HEK293 (cell line): ENCODE data around the gene PRR23C.

Experiments
- CTCF ChIA-PET: fragments of 350-600 bp; formaldehyde crosslinking; extraction: SDS; loops from one replicate; lab custom pipeline; 2021; ENCODE audit warnings: antibody characterized with exemption; lab: Yijun Ruan, JAX
- POLR2A ChIA-PET: fragments of 300-600 bp; formaldehyde crosslinking; extraction: SDS; loops from one replicate; lab custom pipeline; 2020; ENCODE audit warnings: antibody characterized with exemption, inconsistent platforms; lab: Yijun Ruan, JAX
- H3K27ac ChIP-seq: fragments of 200-500 bp; sonication (Bioruptor generic); 2 replicates; pipeline ENCODE4 v1.5.1; 2014; ENCODE audit warnings: low read depth, low read length, control low read depth, inconsistent platforms; ENCODE audit errors: extremely low read depth
- H3K36me3 ChIP-seq, 2 experiments: fragments of 200-500 bp in 1 of 2; sonication (Bioruptor generic) in 1 of 2; 1 replicate in 1 of 2; 2 replicates in 1 of 2; pipeline ENCODE4 v1.5.1; 2014 to 2017; ENCODE audit warnings: inconsistent platforms in 2 of 2, low read length in 2 of 2; ENCODE audit not compliant: control insufficient read depth in 2 of 2, insufficient read depth in 1 of 2
- H3K4me1 ChIP-seq: fragments of 200-500 bp; sonication (Bioruptor generic); 2 replicates; pipeline ENCODE4 v1.5.1; 2014; ENCODE audit warnings: mild to moderate bottlenecking, low read length, inconsistent platforms; ENCODE audit not compliant: control insufficient read depth, insufficient read depth
- H3K4me3 ChIP-seq: 2 replicates; pipeline ENCODE4 v1.5.1; 2011; ENCODE audit warnings: low read depth, mild to moderate bottlenecking, control low read depth, low read length, moderate library complexity
- H3K9me3 ChIP-seq: fragments of 200-500 bp; sonication (Bioruptor generic); 2 replicates; pipeline ENCODE4 v1.5.1; 2014; ENCODE audit warnings: low read depth, low read length, inconsistent platforms; ENCODE audit not compliant: control insufficient read depth, insufficient read depth
- BCL11B ChIP-seq: fragments of 450-650 bp; formaldehyde crosslinking; IDR thresholded peaks from 2 replicates; pipeline ENCODE4 v1.5.1; 2016; ENCODE audit warnings: low read depth, missing biosample characterization, missing genetic modification characterization
- BCL6B ChIP-seq: fragments of 450-650 bp; formaldehyde crosslinking; IDR thresholded peaks from 2 replicates; pipeline ENCODE4 v1.5.1; 2017; ENCODE audit warnings: missing biosample characterization, missing genetic modification characterization
- HOXC10 ChIP-seq: sonication (generic); formaldehyde crosslinking; IDR thresholded peaks from 2 replicates; pipeline ENCODE4 v1.8.1; 2023; ENCODE audit warnings: mild to moderate bottlenecking, missing genetic modification reagents
- KLF1 ChIP-seq: fragments of 450-650 bp; formaldehyde crosslinking; IDR thresholded peaks from 2 replicates; pipeline ENCODE4 v1.5.1; 2016; ENCODE audit warnings: missing biosample characterization, missing genetic modification characterization
- KLF16 ChIP-seq: fragments of 450-650 bp; formaldehyde crosslinking; IDR thresholded peaks from 2 replicates; pipeline ENCODE4 v1.5.1; 2017; ENCODE audit warnings: missing biosample characterization, missing genetic modification characterization
- SCRT1 ChIP-seq: fragments of 450-650 bp; formaldehyde crosslinking; IDR thresholded peaks from 2 replicates; pipeline ENCODE4 v1.5.1; 2016; ENCODE audit warnings: missing biosample characterization, missing genetic modification characterization, borderline replicate concordance
- ZBTB20 ChIP-seq: fragments of 450-650 bp; formaldehyde crosslinking; IDR thresholded peaks from 2 replicates; pipeline ENCODE4 v1.5.1; 2016; ENCODE audit warnings: missing biosample characterization, missing genetic modification characterization
- ZNF112 ChIP-seq: fragments of 450-650 bp; formaldehyde crosslinking; IDR thresholded peaks from 2 replicates; pipeline ENCODE4 v1.5.0; 2017; ENCODE audit warnings: missing biosample characterization, missing genetic modification characterization
- ZNF138 ChIP-seq: fragments of 450-650 bp; formaldehyde crosslinking; IDR thresholded peaks from 2 replicates; pipeline ENCODE4 v1.5.1; 2016; ENCODE audit warnings: missing biosample characterization, missing genetic modification characterization, borderline replicate concordance
- ZNF169 ChIP-seq: fragments of 450-650 bp; formaldehyde crosslinking; IDR thresholded peaks from 2 replicates; pipeline ENCODE4 v1.5.1; 2016; ENCODE audit warnings: missing biosample characterization, missing genetic modification characterization
- ZNF174 ChIP-seq: fragments of 450-650 bp; formaldehyde crosslinking; IDR thresholded peaks from 2 replicates; pipeline ENCODE4 v1.5.0; 2017; ENCODE audit warnings: missing biosample characterization, mild to moderate bottlenecking, missing genetic modification characterization
- ZNF221 ChIP-seq: fragments of 450-650 bp; formaldehyde crosslinking; IDR thresholded peaks from 2 replicates; pipeline ENCODE4 v1.5.1; 2017; ENCODE audit warnings: missing biosample characterization, missing genetic modification characterization, borderline replicate concordance
- ZNF292 ChIP-seq: fragments of 450-650 bp; formaldehyde crosslinking; IDR thresholded peaks from 2 replicates; pipeline ENCODE4 v1.5.1; 2016; ENCODE audit warnings: low read depth, missing biosample characterization, missing genetic modification characterization, borderline replicate concordance
- ZNF560 ChIP-seq: fragments of 450-650 bp; formaldehyde crosslinking; IDR thresholded peaks from 2 replicates; pipeline ENCODE4 v1.5.1; 2017; ENCODE audit warnings: missing biosample characterization, missing genetic modification characterization, borderline replicate concordance
- ZNF658 ChIP-seq: fragments of 450-650 bp; formaldehyde crosslinking; IDR thresholded peaks from 2 replicates; pipeline ENCODE4; 2016; ENCODE audit warnings: missing biosample characterization, missing genetic modification characterization
- ZNF707 ChIP-seq: fragments of 450-650 bp; formaldehyde crosslinking; IDR thresholded peaks from 2 replicates; pipeline ENCODE4 v1.5.1; 2016; ENCODE audit warnings: missing biosample characterization, missing genetic modification characterization
- TF ChIP-seq, protein P1 (sequence below): fragments of 450-650 bp; formaldehyde crosslinking; IDR thresholded peaks from 2 replicates; pipeline ENCODE4 v1.5.1; 2017; ENCODE audit warnings: missing biosample characterization, missing genetic modification characterization
- TF ChIP-seq, protein P2 (sequence below): fragments of 450-650 bp; formaldehyde crosslinking; IDR thresholded peaks from 2 replicates; pipeline ENCODE4 v1.5.1; 2016; ENCODE audit warnings: missing biosample characterization, missing genetic modification characterization
- TF ChIP-seq, protein P3 (sequence below): fragments of 450-650 bp; IDR thresholded peaks from 2 replicates; pipeline ENCODE4 v1.5.1; 2018; ENCODE audit warnings: missing biosample characterization, missing genetic modification characterization

PRR23C gene

DNA sequence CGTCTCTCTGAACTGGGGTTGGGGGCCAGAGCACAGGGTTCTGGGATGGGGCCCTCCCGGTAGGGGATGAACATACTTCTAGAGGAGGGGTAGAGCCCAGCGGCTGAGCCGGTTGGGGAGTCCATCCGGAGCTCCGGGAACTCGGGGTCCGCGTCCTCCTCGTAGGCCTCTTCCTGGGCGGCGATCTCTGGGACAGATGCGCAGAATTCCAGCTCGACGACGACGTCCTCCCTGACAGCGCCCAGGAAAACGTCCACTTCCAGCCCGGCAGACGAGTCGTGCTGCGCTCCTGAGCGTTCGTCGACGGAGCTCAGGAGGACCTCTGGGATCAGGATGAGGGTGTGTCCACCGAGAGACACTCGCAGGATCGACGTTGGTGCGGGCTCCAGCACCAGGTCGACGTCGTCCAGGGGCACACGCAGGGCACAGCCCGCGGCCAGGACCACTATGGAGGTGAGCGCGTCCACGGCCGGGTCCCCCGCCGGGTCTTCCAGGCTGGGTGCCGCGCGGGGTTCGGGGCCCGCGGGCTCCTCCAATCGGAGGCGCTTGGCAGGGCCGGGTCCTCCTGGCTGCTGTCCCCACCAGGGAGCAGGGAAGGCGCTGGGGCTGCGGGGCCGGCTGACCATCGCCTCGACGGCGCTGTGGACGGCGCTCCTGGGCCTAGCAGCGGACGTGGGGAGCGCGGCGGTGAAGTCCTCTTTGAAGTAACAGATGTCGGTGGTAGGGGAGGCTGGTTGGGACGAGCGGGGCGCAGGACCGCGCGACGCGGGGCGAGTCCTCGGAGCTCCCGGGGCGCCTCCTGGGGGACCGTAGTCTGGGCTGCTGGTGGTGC, 24.4 kb downstream of the PRR23C start:
- TF ChIP-seq ZNF658 (tag by site-specific recombination), result no peak
- TF ChIP-seq SCRT1 (tag by site-specific recombination), result no peak
- TF ChIP-seq KLF1, result no peak
- TF ChIP-seq ZNF560 (tag by site-specific recombination), result no peak
- TF ChIP-seq ZNF707 (tag by site-specific recombination), result no peak
- Histone ChIP-seq H3K27ac (no peak overlapping the region), H3K36me3 (no peaks in the 10 kb centered on the region), H3K4me3 (no peak overlapping the region), H3K9me3 (no peaks in the 10 kb centered on the region), H3K4me1 (no peaks in the 10 kb centered on the region)
- POLR2A ChIA-PET, result no interaction called here
- CTCF ChIA-PET, result no interaction called here

- ChIA-PET CTCF (interaction anchor here (0.5 to 0.7 kb wide), 3 partner anchors 9 to 837 kb away, joined by 3 to 6 read pairs (median 3); no protein-coding TSS in a partner anchor), POLR2A (no interaction called here)
- no peaks in the 10 kb centered on the region for H3K9me3 ChIP-seq
- no peak overlapping the region for H3K4me3 ChIP-seq
- no peaks in the 10 kb centered on the region for H3K36me3 ChIP-seq
- H3K4me1 ChIP-seq, result no peaks in the 10 kb centered on the region
- TF ChIP-seq HOXC10 (CRISPR knock-in tag) (no peak), ZNF174 (tag by site-specific recombination) (no peak), BCL11B (tag by site-specific recombination) (no peak), ZBTB20 (tag by site-specific recombination) (no peak), ZNF112 (tag by site-specific recombination) (no peak), ZNF221 (tag by site-specific recombination) (no peak), ZNF138 (tag by site-specific recombination) (no peak), BCL6B (tag by site-specific recombination) (no peak), ZNF169 (tag by site-specific recombination) (no peak)
- TF ChIP-seq, protein P1, sequence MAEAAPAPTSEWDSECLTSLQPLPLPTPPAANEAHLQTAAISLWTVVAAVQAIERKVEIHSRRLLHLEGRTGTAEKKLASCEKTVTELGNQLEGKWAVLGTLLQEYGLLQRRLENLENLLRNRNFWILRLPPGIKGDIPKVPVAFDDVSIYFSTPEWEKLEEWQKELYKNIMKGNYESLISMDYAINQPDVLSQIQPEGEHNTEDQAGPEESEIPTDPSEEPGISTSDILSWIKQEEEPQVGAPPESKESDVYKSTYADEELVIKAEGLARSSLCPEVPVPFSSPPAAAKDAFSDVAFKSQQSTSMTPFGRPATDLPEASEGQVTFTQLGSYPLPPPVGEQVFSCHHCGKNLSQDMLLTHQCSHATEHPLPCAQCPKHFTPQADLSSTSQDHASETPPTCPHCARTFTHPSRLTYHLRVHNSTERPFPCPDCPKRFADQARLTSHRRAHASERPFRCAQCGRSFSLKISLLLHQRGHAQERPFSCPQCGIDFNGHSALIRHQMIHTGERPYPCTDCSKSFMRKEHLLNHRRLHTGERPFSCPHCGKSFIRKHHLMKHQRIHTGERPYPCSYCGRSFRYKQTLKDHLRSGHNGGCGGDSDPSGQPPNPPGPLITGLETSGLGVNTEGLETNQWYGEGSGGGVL (tag by site-specific recombination), result no peak
- H3K27ac ChIP-seq, result no peak overlapping the region
Measured at GRCh38 chr3:139016430-139017048, 28.2 kb downstream of the PRR23C start.

DNA sequence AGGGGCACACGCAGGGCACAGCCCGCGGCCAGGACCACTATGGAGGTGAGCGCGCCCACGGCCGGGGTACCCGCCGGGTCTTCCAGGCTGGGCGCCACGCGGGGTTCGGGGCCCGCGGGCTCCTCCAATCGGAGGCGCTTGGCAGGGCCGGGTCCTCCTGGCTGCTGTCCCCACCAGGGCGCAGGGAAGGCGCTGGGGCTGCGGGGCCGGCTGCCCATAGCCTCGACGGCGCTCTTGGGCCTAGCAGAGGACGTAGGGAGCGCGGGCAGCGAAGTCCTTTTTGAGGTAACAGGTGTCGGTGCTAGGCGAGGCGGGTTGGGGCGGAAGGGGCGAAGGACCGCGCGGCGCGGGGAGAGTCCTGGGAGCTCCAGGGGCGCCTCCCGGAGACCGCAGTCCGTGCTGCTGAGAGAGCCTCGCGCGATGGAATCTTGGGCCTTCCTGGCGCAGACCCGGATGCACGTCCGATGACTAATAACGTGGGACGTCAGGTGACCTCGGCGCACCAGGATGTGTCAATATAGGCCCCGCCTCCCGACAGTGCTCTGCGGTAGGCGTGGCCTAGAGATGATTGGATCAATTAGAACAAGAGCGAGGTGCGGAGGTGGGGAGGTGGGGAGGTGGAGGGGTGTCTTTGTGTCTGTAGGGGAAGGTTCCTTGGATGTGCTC, 38.5 kb downstream of the PRR23C start, which contains the start of gene PRR23A:
Gene PRR23A, minus strand, starts transcription at position 218 of the 666 bp plus-strand sequence. Its CDS starts 0 bp downstream, at position 218.
- Histone ChIP-seq H3K4me3 (no peak within 1 kb of the TSS), H3K4me1 (no peaks in the 10 kb centered on the region), H3K36me3 (no peaks in the 10 kb centered on the region), H3K9me3 (no peaks in the 10 kb centered on the region), H3K27ac (no peak within 1 kb of the TSS)
- POLR2A ChIA-PET, result no interaction called here
- TF ChIP-seq, protein P2, sequence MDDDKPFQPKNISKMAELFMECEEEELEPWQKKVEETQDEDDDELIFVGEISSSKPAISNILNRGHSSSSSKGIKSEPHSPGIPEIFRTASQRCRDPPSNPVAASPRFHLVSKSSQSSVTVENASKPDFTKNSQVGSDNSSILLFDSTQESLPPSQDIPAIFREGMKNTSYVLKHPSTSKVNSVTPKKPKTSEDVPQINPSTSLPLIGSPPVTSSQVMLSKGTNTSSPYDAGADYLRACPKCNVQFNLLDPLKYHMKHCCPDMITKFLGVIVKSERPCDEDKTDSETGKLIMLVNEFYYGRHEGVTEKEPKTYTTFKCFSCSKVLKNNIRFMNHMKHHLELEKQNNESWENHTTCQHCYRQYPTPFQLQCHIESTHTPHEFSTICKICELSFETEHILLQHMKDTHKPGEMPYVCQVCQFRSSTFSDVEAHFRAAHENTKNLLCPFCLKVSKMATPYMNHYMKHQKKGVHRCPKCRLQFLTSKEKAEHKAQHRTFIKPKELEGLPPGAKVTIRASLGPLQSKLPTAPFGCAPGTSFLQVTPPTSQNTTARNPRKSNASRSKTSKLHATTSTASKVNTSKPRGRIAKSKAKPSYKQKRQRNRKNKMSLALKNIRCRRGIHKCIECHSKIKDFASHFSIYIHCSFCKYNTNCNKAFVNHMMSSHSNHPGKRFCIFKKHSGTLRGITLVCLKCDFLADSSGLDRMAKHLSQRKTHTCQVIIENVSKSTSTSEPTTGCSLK (tag by site-specific recombination), result no peak
- TF ChIP-seq, protein P3, sequence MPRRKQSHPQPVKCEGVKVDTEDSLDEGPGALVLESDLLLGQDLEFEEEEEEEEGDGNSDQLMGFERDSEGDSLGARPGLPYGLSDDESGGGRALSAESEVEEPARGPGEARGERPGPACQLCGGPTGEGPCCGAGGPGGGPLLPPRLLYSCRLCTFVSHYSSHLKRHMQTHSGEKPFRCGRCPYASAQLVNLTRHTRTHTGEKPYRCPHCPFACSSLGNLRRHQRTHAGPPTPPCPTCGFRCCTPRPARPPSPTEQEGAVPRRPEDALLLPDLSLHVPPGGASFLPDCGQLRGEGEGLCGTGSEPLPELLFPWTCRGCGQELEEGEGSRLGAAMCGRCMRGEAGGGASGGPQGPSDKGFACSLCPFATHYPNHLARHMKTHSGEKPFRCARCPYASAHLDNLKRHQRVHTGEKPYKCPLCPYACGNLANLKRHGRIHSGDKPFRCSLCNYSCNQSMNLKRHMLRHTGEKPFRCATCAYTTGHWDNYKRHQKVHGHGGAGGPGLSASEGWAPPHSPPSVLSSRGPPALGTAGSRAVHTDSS (tag by site-specific recombination), result no peak
- TF ChIP-seq ZNF292 (no peak), KLF16 (tag by site-specific recombination) (no peak)
- CTCF ChIA-PET, result interaction anchor here (0.7 kb wide), 1 partner anchor 132 kb away, joined by 4 read pairs; no protein-coding TSS in a partner anchor
